WTC11 (cell line): ENCODE measurements around the gene XPR1. TPM values are rescaled to one million over a fixed set of nuclear protein-coding genes. Genes with fewer than 3 reads are reported as not detected.

ENCODE experiments used
- ATAC-seq: fragments of 200-7000 bp; cut with Tn5 transposase; 2 replicates; pipeline ENCODE4 v1.10.0; 2021; ENCODE audit warnings: mild to moderate bottlenecking, moderate library complexity
- CTCF ChIA-PET: fragments of 300-600 bp; sonication (Branson Sonifier 250); formaldehyde crosslinking; loops from one replicate; lab custom pipeline; 2021; ENCODE audit warnings: antibody characterized with exemption; lab: Charles Lee
- POLR2A ChIA-PET: fragments of 350-600 bp; sonication (Branson Sonifier 250); formaldehyde crosslinking; loops from one replicate; lab custom pipeline; 2021; ENCODE audit warnings: antibody characterized with exemption; lab: Charles Lee
- DNase-seq: peaks from one replicate; pipeline ENCODE4 v3.0.0; 2021; ENCODE audit warnings: low spot score
- H3K27ac Mint-ChIP-seq: 2 replicates; pipeline ENCODE4 v1.8.0; 2021; ENCODE audit warnings: mixed read lengths
- H3K27me3 Mint-ChIP-seq: 2 replicates; pipeline ENCODE4 v1.8.0; 2021; ENCODE audit warnings: low read depth, mild to moderate bottlenecking, moderate library complexity, mixed read lengths
- H3K36me3 Mint-ChIP-seq: 2 replicates; pipeline ENCODE4 v1.8.0; 2021; ENCODE audit warnings: mixed read lengths
- H3K4me1 Mint-ChIP-seq: 2 replicates; pipeline ENCODE4 v1.8.0; 2022; ENCODE audit warnings: mixed read lengths
- H3K4me3 Mint-ChIP-seq: 2 replicates; pipeline ENCODE4 v1.8.0; 2021; ENCODE audit warnings: mild to moderate bottlenecking, moderate library complexity, mixed read lengths
- H3K9me3 Mint-ChIP-seq: 2 replicates; pipeline ENCODE4 v1.8.0; 2021; ENCODE audit warnings: mixed read lengths
- CDX4 ChIP-seq: fragments of 250-450 bp; sonication (Bioruptor Pico); IDR thresholded peaks from 2 replicates; pipeline ENCODE4 v1.9.0; 2021; ENCODE audit warnings: moderate library complexity, mild to moderate bottlenecking, inconsistent platforms, borderline replicate concordance
- CREM ChIP-seq: sonication (generic); formaldehyde crosslinking; IDR thresholded peaks from 2 replicates; pipeline ENCODE4 v1.8.1; 2022; ENCODE audit warnings: mild to moderate bottlenecking, missing genetic modification reagents, moderate library complexity
- EMX1 ChIP-seq: fragments of 250-450 bp; sonication (Bioruptor Pico); IDR thresholded peaks from 2 replicates; pipeline ENCODE4 v1.8.0; 2021; ENCODE audit warnings: mild to moderate bottlenecking
- ETV6 ChIP-seq: sonication (generic); formaldehyde crosslinking; IDR thresholded peaks from 2 replicates; pipeline ENCODE4 v1.8.1; 2022; ENCODE audit warnings: mild to moderate bottlenecking, missing genetic modification reagents
- IRF1 ChIP-seq: sonication (generic); formaldehyde crosslinking; IDR thresholded peaks from 2 replicates; pipeline ENCODE4 v1.8.0; 2023; ENCODE audit warnings: missing genetic modification reagents
- IRF2 ChIP-seq: sonication (generic); formaldehyde crosslinking; IDR thresholded peaks from 2 replicates; pipeline ENCODE4 v1.8.0; 2022; ENCODE audit warnings: low read depth, missing genetic modification reagents, borderline replicate concordance
- JUN ChIP-seq: sonication (generic); formaldehyde crosslinking; IDR thresholded peaks from 2 replicates; pipeline ENCODE4 v1.8.0; 2023; ENCODE audit warnings: mild to moderate bottlenecking, missing genetic modification reagents
- MXD4 ChIP-seq: fragments of 250-450 bp; sonication (Bioruptor Pico); IDR thresholded peaks from 2 replicates; pipeline ENCODE4 v1.8.0; 2021; ENCODE audit warnings: mild to moderate bottlenecking, moderate library complexity, borderline replicate concordance
- MYBL2 ChIP-seq: sonication (generic); formaldehyde crosslinking; IDR thresholded peaks from 2 replicates; pipeline ENCODE4 v1.8.1; 2023; ENCODE audit warnings: mild to moderate bottlenecking, moderate library complexity, missing genetic modification reagents
- NFATC4 ChIP-seq: fragments of 250-450 bp; sonication (Bioruptor Pico); IDR thresholded peaks from 2 replicates; pipeline ENCODE4 v1.9.0; 2021; ENCODE audit warnings: mild to moderate bottlenecking
- NFYB ChIP-seq: sonication (generic); formaldehyde crosslinking; conservative IDR thresholded peaks from 2 replicates; pipeline ENCODE4 v1.8.0; 2022; ENCODE audit warnings: low read depth, missing genetic modification reagents
- PREB ChIP-seq: sonication (generic); formaldehyde crosslinking; IDR thresholded peaks from 2 replicates; pipeline ENCODE4 v1.8.1; 2022; ENCODE audit warnings: mild to moderate bottlenecking, missing genetic modification reagents, moderate library complexity, borderline replicate concordance
- PRRX2 ChIP-seq: fragments of 250-450 bp; sonication (Bioruptor Pico); IDR thresholded peaks from 2 replicates; pipeline ENCODE4 v1.8.0; 2021; ENCODE audit warnings: mild to moderate bottlenecking
- SMAD3 ChIP-seq: sonication (generic); formaldehyde crosslinking; IDR thresholded peaks from 2 replicates; pipeline ENCODE4 v1.8.0; 2022; ENCODE audit warnings: missing genetic modification reagents, mild to moderate bottlenecking, borderline replicate concordance
- STAT6 ChIP-seq: sonication (generic); formaldehyde crosslinking; conservative IDR thresholded peaks from 2 replicates; pipeline ENCODE4 v1.8.1; 2023; ENCODE audit warnings: mild to moderate bottlenecking, low read depth, missing genetic modification reagents, moderate library complexity
- TP53 ChIP-seq: sonication (generic); formaldehyde crosslinking; IDR thresholded peaks from 2 replicates; pipeline ENCODE4 v1.8.1; 2023; ENCODE audit warnings: mild to moderate bottlenecking, missing genetic modification reagents
- USF1 ChIP-seq: sonication (generic); formaldehyde crosslinking; IDR thresholded peaks from 2 replicates; pipeline ENCODE4 v1.8.0; 2022; ENCODE audit warnings: mild to moderate bottlenecking, missing genetic modification reagents
- USF2 ChIP-seq: sonication (generic); formaldehyde crosslinking; IDR thresholded peaks from 2 replicates; pipeline ENCODE4 v1.8.1; 2023; ENCODE audit warnings: mild to moderate bottlenecking, missing genetic modification reagents, moderate library complexity
- ZNF219 ChIP-seq: sonication (generic); formaldehyde crosslinking; IDR thresholded peaks from 2 replicates; pipeline ENCODE4 v1.8.0; 2023; ENCODE audit warnings: missing genetic modification reagents, mild to moderate bottlenecking, borderline replicate concordance
- ZNF263 ChIP-seq: sonication (generic); formaldehyde crosslinking; IDR thresholded peaks from 2 replicates; pipeline ENCODE4 v1.8.1; 2022; ENCODE audit warnings: low read depth, mild to moderate bottlenecking, moderate library complexity, missing genetic modification reagents
- ZNF423 ChIP-seq: fragments of 250-450 bp; sonication (Bioruptor Pico); IDR thresholded peaks from 2 replicates; pipeline ENCODE4 v2.1.2; 2022; ENCODE audit warnings: mild to moderate bottlenecking, moderate library complexity
- ZNF671 ChIP-seq: fragments of 250-450 bp; sonication (Bioruptor Pico); IDR thresholded peaks from 2 replicates; pipeline ENCODE4 v1.8.0; 2021; ENCODE audit warnings: mild to moderate bottlenecking
- total RNA-seq: library from RNA; stranded (reverse); gene quantifications from 3 replicates; pipeline ENCODE4 v1.2.3, GENCODE V29; 2021

XPR1 gene
- total RNA-seq, 1 experiment from 2014 or later, result 34.6 TPM

GRCh38 chr1:180909005-180909414 is 277.2 kb downstream of the XPR1 start:
- no peak overlapping the region for H3K4me3 Mint-ChIP-seq
- H3K27ac Mint-ChIP-seq, result no peak overlapping the region
- TF ChIP-seq ZNF423 (CRISPR knock-in tag), result no peak
- no peak for TF ChIP-seq ETV6 (CRISPR knock-in tag)
- no peak for TF ChIP-seq TP53 (CRISPR knock-in tag)
- TF ChIP-seq MYBL2, result no peak
- no peak for TF ChIP-seq USF2 (CRISPR knock-in tag)
- no peak for TF ChIP-seq CDX4 (CRISPR knock-in tag)
- no peak for TF ChIP-seq STAT6
- no peak for TF ChIP-seq ZNF263 (CRISPR knock-in tag)
- no peak for TF ChIP-seq EMX1
- TF ChIP-seq ZNF671 (CRISPR knock-in tag), result no peak
- no peak for TF ChIP-seq PRRX2
- no peak for TF ChIP-seq IRF2 (CRISPR knock-in tag)
- TF ChIP-seq MXD4 (CRISPR knock-in tag), result no peak
- no peak for TF ChIP-seq CREM (CRISPR knock-in tag)
- peaks cover 31% of the 10 kb centered on the region for H3K4me1 Mint-ChIP-seq
- CTCF ChIA-PET, result no interaction called here
- DNase-seq, result no peak
- POLR2A ChIA-PET, result no interaction called here
- no peaks in the 10 kb centered on the region for H3K9me3 Mint-ChIP-seq
- H3K27me3 Mint-ChIP-seq, result peaks cover 28% of the 10 kb centered on the region
- H3K36me3 Mint-ChIP-seq, result no peaks in the 10 kb centered on the region
- no peak for ATAC-seq

- no peak overlapping the region for H3K4me3 Mint-ChIP-seq
- no peak for DNase-seq
- POLR2A ChIA-PET, result no interaction called here
- no peak overlapping the region for H3K27ac Mint-ChIP-seq
- CTCF ChIA-PET, result no interaction called here
- H3K36me3 Mint-ChIP-seq, result no peaks in the 10 kb centered on the region
- H3K27me3 Mint-ChIP-seq, result peaks cover 33% of the 10 kb centered on the region
- no peak for ATAC-seq
- no peak for TF ChIP-seq NFATC4
- TF ChIP-seq NFYB (CRISPR knock-in tag), result no peak
- no peak for TF ChIP-seq IRF1 (CRISPR knock-in tag)
- TF ChIP-seq USF1, result no peak
- TF ChIP-seq JUN, result no peak
- TF ChIP-seq ZNF219 (CRISPR knock-in tag), result no peak
- TF ChIP-seq PREB, result no peak
- TF ChIP-seq SMAD3 (CRISPR knock-in tag), result no peak
- TF ChIP-seq, all 79 proteins: peak for 0
- H3K4me1 Mint-ChIP-seq, result peaks cover 32% of the 10 kb centered on the region
- no peaks in the 10 kb centered on the region for H3K9me3 Mint-ChIP-seq
Observed at GRCh38 chr1:180909462-180909976, 277.7 kb downstream of the XPR1 start.
